T1000 (cell line): ENCODE data around the gene CFAP54.
"Not testable (repeated sequence)": the region's sequence is repeated elsewhere in the genome, so short reads cannot be mapped to it uniquely, and the experiment has no call there.

ENCODE experiments used
- DNase-seq: peaks from one replicate; lab custom pipeline; 2025; ENCODE audit warnings: mixed read lengths; lab: John Stamatoyannopoulos, UW

CFAP54 gene

GRCh38 chr12:96489392-96490056 lies at the start of gene CFAP54:
CFAP54 (plus strand) TSS chr12:96489577; CDS start chr12:96489610, 33 bp downstream.
- peak; percentile 100 for DNase-seq

- DNase-seq, result no peak
Observed at GRCh38 chr12:96441816-96442215, 47.6 kb upstream of the CFAP54 start.

- DNase-seq, result no peak
Observed at GRCh38 chr12:96442906-96443305, 46.5 kb upstream of the CFAP54 start.

- DNase-seq, result no peak
Observed at GRCh38 chr12:96444399-96444798, 45.0 kb upstream of the CFAP54 start.

- peak; percentile 68 for DNase-seq
Observed at GRCh38 chr12:96445691-96446583, 43.4 kb upstream of the CFAP54 start.

- DNase-seq, result no peak
Observed at GRCh38 chr12:96447256-96447655, 42.1 kb upstream of the CFAP54 start.

GRCh38 chr12:96448300-96448699 lies 41.1 kb upstream of the CFAP54 start:
- no peak for DNase-seq

GRCh38 chr12:96452261-96452922 lies 37.0 kb upstream of the CFAP54 start:
- no peak for DNase-seq

- DNase-seq, result no peak
Observed at GRCh38 chr12:96454396-96454795, 35.0 kb upstream of the CFAP54 start.

GRCh38 chr12:96456265-96456974 lies 33.0 kb upstream of the CFAP54 start:
- no peak for DNase-seq

GRCh38 chr12:96457191-96457930 lies 32.0 kb upstream of the CFAP54 start:
- no peak for DNase-seq

- not testable (repeated sequence) for DNase-seq
Observed at GRCh38 chr12:96459281-96459680, 30.1 kb upstream of the CFAP54 start.

- no peak for DNase-seq
Observed at GRCh38 chr12:96462571-96463280, 26.7 kb upstream of the CFAP54 start.

GRCh38 chr12:96465896-96466295 lies 23.5 kb upstream of the CFAP54 start:
- DNase-seq, result no peak

- DNase-seq, result no peak
Observed at GRCh38 chr12:96466939-96467751, 22.2 kb upstream of the CFAP54 start.

- no peak for DNase-seq
Observed at GRCh38 chr12:96471368-96472050, 17.9 kb upstream of the CFAP54 start.

- DNase-seq, result no peak
Observed at GRCh38 chr12:96472384-96472783, 17.0 kb upstream of the CFAP54 start.

GRCh38 chr12:96473394-96474093 lies 15.8 kb upstream of the CFAP54 start:
- DNase-seq, result no peak

- DNase-seq, result no peak
Observed at GRCh38 chr12:96474206-96474605, 15.2 kb upstream of the CFAP54 start.
